Measurements from ENCODE around the gene C9orf43.
"Not testable (repeated sequence)": the region's sequence is repeated elsewhere in the genome, so short reads cannot be mapped to it uniquely, and the experiment has no call there.

Gene C9orf43

GRCh38 chr9:113409883-113410206 is 702 bp upstream of the C9orf43 start:
- DNase-seq (ENCODE audit: low read depth in 2 of 2, low spot score in 1 of 2), result no peak

- no peak for DNase-seq (ENCODE audit: low read depth in 2 of 2, low spot score in 1 of 2)
These were observed 5.7 kb downstream of the C9orf43 start for GRCh38 chr9:113416149-113416721.

GRCh38 chr9:113417370-113417769 is 6.8 kb downstream of the C9orf43 start:
- DNase-seq (ENCODE audit: low read depth in 2 of 2, low spot score in 1 of 2), result no peak

- DNase-seq (ENCODE audit: low read depth in 2 of 2, low spot score in 1 of 2), result no peak
These were observed 11.2 kb downstream of the C9orf43 start for GRCh38 chr9:113421726-113422125.

GRCh38 chr9:113425072-113425471 is 14.5 kb downstream of the C9orf43 start:
- DNase-seq (ENCODE audit: low read depth in 2 of 2, low spot score in 1 of 2), result no peak

- DNase-seq (ENCODE audit: low read depth in 2 of 2, low spot score in 1 of 2), result no peak
These were observed 16.2 kb downstream of the C9orf43 start for GRCh38 chr9:113426701-113427100.

GRCh38 chr9:113427629-113428028 is 17.1 kb downstream of the C9orf43 start:
- DNase-seq (ENCODE audit: low read depth in 2 of 2, low spot score in 1 of 2), result no peak

GRCh38 chr9:113428062-113428615 is 17.6 kb downstream of the C9orf43 start:
- DNase-seq (ENCODE audit: low read depth in 2 of 2, low spot score in 1 of 2), result no peak

- DNase-seq (ENCODE audit: low read depth in 2 of 2, low spot score in 1 of 2), result no peak
These were observed 20.6 kb downstream of the C9orf43 start for GRCh38 chr9:113431191-113431590.

- no peak for DNase-seq (ENCODE audit: low read depth in 2 of 2, low spot score in 1 of 2)
These were observed 26.4 kb downstream of the C9orf43 start for GRCh38 chr9:113436728-113437515.

GRCh38 chr9:113437716-113438115 is 27.2 kb downstream of the C9orf43 start:
- not testable (repeated sequence) for DNase-seq (ENCODE audit: low read depth in 2 of 2, low spot score in 1 of 2)

GRCh38 chr9:113444736-113445135 is 34.2 kb downstream of the C9orf43 start:
- no peak for DNase-seq (ENCODE audit: low read depth in 2 of 2, low spot score in 1 of 2)

- no peak for DNase-seq (ENCODE audit: low read depth in 2 of 2, low spot score in 1 of 2)
These were observed 35.8 kb downstream of the C9orf43 start for GRCh38 chr9:113446323-113446740.

- DNase-seq (ENCODE audit: low read depth in 2 of 2, low spot score in 1 of 2), result no peak
These were observed 38.8 kb downstream of the C9orf43 start for GRCh38 chr9:113449376-113449775.

- DNase-seq (ENCODE audit: low read depth in 2 of 2, low spot score in 1 of 2), result no peak
These were observed 41.6 kb downstream of the C9orf43 start for GRCh38 chr9:113452113-113452605.

GRCh38 chr9:113454914-113455761 is 44.6 kb downstream of the C9orf43 start:
- no peak for DNase-seq (ENCODE audit: low read depth in 2 of 2, low spot score in 1 of 2)

GRCh38 chr9:113456235-113456634 is 45.7 kb downstream of the C9orf43 start:
- DNase-seq (ENCODE audit: low read depth in 2 of 2, low spot score in 1 of 2), result no peak

- no peak for DNase-seq (ENCODE audit: low read depth in 2 of 2, low spot score in 1 of 2)
These were observed 50.7 kb downstream of the C9orf43 start for GRCh38 chr9:113461285-113461684.

GRCh38 chr9:113461943-113462342 is 51.4 kb downstream of the C9orf43 start:
- DNase-seq (ENCODE audit: low read depth in 2 of 2, low spot score in 1 of 2), result no peak

- DNase-seq (ENCODE audit: low read depth in 2 of 2, low spot score in 1 of 2), result no peak
These were observed 52.3 kb downstream of the C9orf43 start for GRCh38 chr9:113462781-113463286.

All from stimulated activated CD8-positive, alpha-beta memory T cell treated with anti-CD3 and anti-CD28 coated beads, Interleukin-4, amount 100 ng/mL, for 1 hour (primary cell).